ENCODE data around the gene STPG1. TPM values are rescaled to one million over a fixed set of nuclear protein-coding genes. Genes with fewer than 3 reads are reported as not detected.

STPG1 gene
- total and polyA plus RNA-seq, 9 of the 15 experiments (the other 6 are each of a cell fraction or from before 2014, with no cell fraction given), result 5.0 to 11.9 (median 8.3) TPM

GRCh38 chr1:24413350-24414163 lies at the start of gene STPG1 (continued):
- TF ChIP-seq TSC22D4 (tag; IDR thresholded peaks at IDR 0.05), result no peak
- no peak for TF ChIP-seq ZFP36 (IDR thresholded peaks at IDR 0.05; ENCODE audit: low read depth, low read length, partially characterized antibody)
- no peak for TF ChIP-seq FOXP4 (CRISPR knock-in tag; IDR thresholded peaks at IDR 0.05; ENCODE audit: borderline replicate concordance)
- no peak for TF ChIP-seq THRAP3 (IDR thresholded peaks at IDR 0.05; ENCODE audit: borderline replicate concordance)
- no peak for TF ChIP-seq ZNF316 (IDR thresholded peaks at IDR 0.05)
- no peak for TF ChIP-seq ELK1 (CRISPR knock-in tag; IDR thresholded peaks at IDR 0.05)
- TF ChIP-seq MAFK (IDR thresholded peaks at IDR 0.05; ENCODE audit: low read length), result no peak
- no peak for TF ChIP-seq PREB (CRISPR knock-in tag; IDR thresholded peaks at IDR 0.05)
- no peak for TF ChIP-seq MTA1 (IDR thresholded peaks at IDR 0.05; ENCODE audit: borderline replicate concordance)
- no peak; the same call in 1 of the 2 replicates for TF ChIP-seq NBN (IDR thresholded peaks at IDR 0.05; ENCODE audit: low read depth)
- no peak for TF ChIP-seq ZNF398 (CRISPR knock-in tag; IDR thresholded peaks at IDR 0.05)
- no peak for TF ChIP-seq ZNF224 (CRISPR knock-in tag; IDR thresholded peaks at IDR 0.05)
- TF ChIP-seq ZBTB9 (CRISPR knock-in tag; IDR thresholded peaks at IDR 0.05), result 0 out of 2 replicates have a peak, but pooled peaks have one; percentile 24
- peak; percentile 32; the same call in 1 of the 2 replicates for TF ChIP-seq PURB (CRISPR knock-in tag; IDR thresholded peaks at IDR 0.05; ENCODE audit: low read depth)
- TF ChIP-seq MTA2 (IDR thresholded peaks at IDR 0.05; ENCODE audit: low read depth), result no peak
